Mesendoderm (in vitro differentiated cells): ENCODE data around the gene MAEA.

Experiments
- DNase-seq: peaks from one replicate; pipeline ENCODE4 v3.0.0; 2013
- H2AK5ac ChIP-seq: 2 replicates; pipeline ENCODE4 v1.6.1; 2013; ENCODE audit warnings: low read length, inconsistent platforms
- H2BK120ac ChIP-seq: 2 replicates; pipeline ENCODE4 v1.6.1; 2013; ENCODE audit warnings: low read depth, mild to moderate bottlenecking, low read length, moderate library complexity, mixed read lengths
- H2BK15ac ChIP-seq: replicated peaks from 2 replicates; pipeline ENCODE4 v1.6.1; 2013; ENCODE audit warnings: low read depth, mild to moderate bottlenecking, moderate library complexity
- H2BK5ac ChIP-seq: 2 replicates; pipeline ENCODE4 v1.6.1; 2013; ENCODE audit warnings: low read length, inconsistent platforms
- H3K18ac ChIP-seq: 2 replicates; pipeline ENCODE4 v1.6.1; 2013; ENCODE audit warnings: mild to moderate bottlenecking, low read length, mixed read lengths
- H3K23ac ChIP-seq: one replicate; pipeline ENCODE4 v1.6.1; 2013; ENCODE audit warnings: low read length
- H3K27ac ChIP-seq: 2 replicates; pipeline ENCODE4 v1.5.1; 2013; ENCODE audit warnings: low read depth, mild to moderate bottlenecking, inconsistent platforms, low read length, moderate library complexity
- H3K27me3 ChIP-seq: 2 replicates; pipeline ENCODE4 v1.6.1; 2013; ENCODE audit warnings: low read length, control low read depth, mild to moderate bottlenecking, inconsistent platforms; ENCODE audit not compliant: insufficient read depth, poor library complexity
- H3K36me3 ChIP-seq: 2 replicates; pipeline ENCODE4 v1.6.1; 2013; ENCODE audit warnings: low read length, inconsistent platforms; ENCODE audit not compliant: control insufficient read depth, insufficient read depth
- H3K4ac ChIP-seq: one replicate; pipeline ENCODE4 v1.6.1; 2013; ENCODE audit warnings: low read depth, mild to moderate bottlenecking, low read length, moderate library complexity
- H3K4me1 ChIP-seq: 2 replicates; pipeline ENCODE4 v1.6.1; 2013; ENCODE audit warnings: low read depth, low read length, inconsistent platforms; ENCODE audit not compliant: control insufficient read depth
- H3K4me2 ChIP-seq: 2 replicates; pipeline ENCODE4 v1.6.1; 2013; ENCODE audit warnings: low read length
- H3K4me3 ChIP-seq: 2 replicates; pipeline ENCODE4 v1.5.1; 2013; ENCODE audit warnings: mild to moderate bottlenecking, low read length
- H3K56ac ChIP-seq: one replicate; pipeline ENCODE4 v1.6.1; 2013; ENCODE audit warnings: low read length
- H3K79me1 ChIP-seq: 2 replicates; pipeline ENCODE4 v1.6.1; 2013; ENCODE audit warnings: low read length, inconsistent platforms
- H3K79me2 ChIP-seq: 2 replicates; pipeline ENCODE4 v1.6.1; 2013; ENCODE audit warnings: mild to moderate bottlenecking, low read length; ENCODE audit not compliant: control insufficient read depth, insufficient read depth
- H3K9ac ChIP-seq: 2 replicates; pipeline ENCODE4 v1.6.1; 2013; ENCODE audit warnings: low read length, inconsistent platforms
- H4K5ac ChIP-seq: one replicate; pipeline ENCODE4 v1.6.1; 2013; ENCODE audit warnings: low read length
- H4K8ac ChIP-seq: one replicate; pipeline ENCODE4 v1.6.1; 2013; ENCODE audit warnings: low read depth, mild to moderate bottlenecking, control low read depth, low read length, moderate library complexity
- WGBS: extraction: QIAGEN DNeasy Blood & Tissue Kit; methylation state at CpG from one replicate; pipeline ENCODE4 v1.1.7; 2013; ENCODE audit warnings: low lambda C conversion rate, missing lambda C conversion rate; ENCODE audit not compliant: insufficient coverage; ENCODE audit errors: extremely low coverage; 5-methylcytosine and 5-hydroxymethylcytosine counted together

Gene MAEA

GRCh38 chr4:1364217-1364616, 74.5 kb downstream of the MAEA start:
- no peak overlapping the region for H2BK15ac ChIP-seq
- no peak overlapping the region for H3K56ac ChIP-seq
- H4K8ac ChIP-seq: no peak overlapping the region
- no peaks in the 10 kb centered on the region for H3K79me1 ChIP-seq
- H4K5ac ChIP-seq: no peak overlapping the region
- H3K18ac ChIP-seq: no peak overlapping the region
- H2BK120ac ChIP-seq: no peak overlapping the region
- no peaks in the 10 kb centered on the region for H3K79me2 ChIP-seq
- H3K9ac ChIP-seq: no peak overlapping the region
- H3K4ac ChIP-seq: no peak overlapping the region
- H3K36me3 ChIP-seq: no peaks in the 10 kb centered on the region
- no CpG with 5 or more reads among the region's 18 CpGs for WGBS
- no peaks in the 10 kb centered on the region for H3K4me1 ChIP-seq
- no peak overlapping the region for H3K4me3 ChIP-seq
- no peak overlapping the region for H3K23ac ChIP-seq
- H2BK5ac ChIP-seq: no peak overlapping the region
- H3K27ac ChIP-seq: no peak overlapping the region
- DNase-seq: no peak
- H3K27me3 ChIP-seq: no peaks in the 10 kb centered on the region
- H2AK5ac ChIP-seq: no peak overlapping the region
- no peak overlapping the region for H3K4me2 ChIP-seq

GRCh38 chr4:1364748-1365147, 75.1 kb downstream of the MAEA start:
- Histone ChIP-seq H2BK120ac (no peak overlapping the region), H3K4me3 (no peak overlapping the region), H3K79me2 (no peaks in the 10 kb centered on the region), H4K8ac (no peak overlapping the region), H3K23ac (no peak overlapping the region), H3K56ac (no peak overlapping the region), H3K27me3 (no peaks in the 10 kb centered on the region), H3K4ac (no peak overlapping the region), H2BK5ac (no peak overlapping the region), H3K36me3 (no peaks in the 10 kb centered on the region), H2AK5ac (no peak overlapping the region), H3K79me1 (no peaks in the 10 kb centered on the region), H2BK15ac (no peak overlapping the region), H3K9ac (no peak overlapping the region), H3K18ac (no peak overlapping the region), H3K27ac (no peak overlapping the region), H4K5ac (no peak overlapping the region), H3K4me2 (no peak overlapping the region), H3K4me1 (no peaks in the 10 kb centered on the region)
- no CpG with 5 or more reads among the region's 13 CpGs for WGBS
- no peak for DNase-seq

- Histone ChIP-seq H3K4me3 (no peak overlapping the region), H3K18ac (no peak overlapping the region), H3K23ac (no peak overlapping the region), H3K4me1 (no peaks in the 10 kb centered on the region), H3K27me3 (no peaks in the 10 kb centered on the region), H2BK15ac (no peak overlapping the region), H3K56ac (no peak overlapping the region), H3K4me2 (no peak overlapping the region), H4K8ac (no peak overlapping the region), H3K79me1 (no peaks in the 10 kb centered on the region), H3K9ac (no peak overlapping the region), H3K27ac (no peak overlapping the region), H2AK5ac (no peak overlapping the region), H2BK120ac (no peak overlapping the region), H4K5ac (no peak overlapping the region), H3K79me2 (no peaks in the 10 kb centered on the region), H3K36me3 (no peaks in the 10 kb centered on the region), H2BK5ac (no peak overlapping the region), H3K4ac (no peak overlapping the region)
- DNase-seq: no peak
- WGBS: no CpG with 5 or more reads among the region's 25 CpGs
Measured at GRCh38 chr4:1365271-1366178, 75.8 kb downstream of the MAEA start.

GRCh38 chr4:1366371-1367229, 76.9 kb downstream of the MAEA start:
- no peak overlapping the region for H4K5ac ChIP-seq
- no peak overlapping the region for H3K4me3 ChIP-seq
- H3K79me1 ChIP-seq: no peaks in the 10 kb centered on the region
- no peak overlapping the region for H2BK15ac ChIP-seq
- no peak overlapping the region for H3K18ac ChIP-seq
- DNase-seq: no peak
- H3K23ac ChIP-seq: no peak overlapping the region
- no peaks in the 10 kb centered on the region for H3K79me2 ChIP-seq
- H3K56ac ChIP-seq: no peak overlapping the region
- no peak overlapping the region for H2BK5ac ChIP-seq
- H3K4ac ChIP-seq: no peak overlapping the region
- no peak overlapping the region for H4K8ac ChIP-seq
- H3K4me2 ChIP-seq: no peak overlapping the region
- no CpG with 5 or more reads among the region's 35 CpGs for WGBS
- no peak overlapping the region for H3K27ac ChIP-seq
- H3K36me3 ChIP-seq: no peaks in the 10 kb centered on the region
- no peaks in the 10 kb centered on the region for H3K4me1 ChIP-seq
- no peak overlapping the region for H2BK120ac ChIP-seq
- H3K9ac ChIP-seq: no peak overlapping the region
- H2AK5ac ChIP-seq: no peak overlapping the region
- H3K27me3 ChIP-seq: no peaks in the 10 kb centered on the region

- Histone ChIP-seq H3K56ac (no peak overlapping the region), H3K4ac (no peak overlapping the region), H2BK120ac (no peak overlapping the region), H3K9ac (no peak overlapping the region), H3K79me1 (no peaks in the 10 kb centered on the region), H3K27ac (no peak overlapping the region), H3K4me2 (no peak overlapping the region), H2BK5ac (no peak overlapping the region), H3K23ac (no peak overlapping the region), H2AK5ac (no peak overlapping the region), H4K8ac (no peak overlapping the region), H3K27me3 (no peaks in the 10 kb centered on the region), H2BK15ac (no peak overlapping the region), H3K18ac (no peak overlapping the region), H3K79me2 (no peaks in the 10 kb centered on the region), H4K5ac (no peak overlapping the region), H3K4me3 (no peak overlapping the region), H3K36me3 (no peaks in the 10 kb centered on the region), H3K4me1 (no peaks in the 10 kb centered on the region)
- WGBS: no CpG with 5 or more reads among the region's 17 CpGs
- no peak for DNase-seq
Measured at GRCh38 chr4:1367230-1367935, 77.7 kb downstream of the MAEA start.
